Inferior parietal cortex (tissue), 1 donor: ENCODE results near the gene MAPK12.
"Not testable (repeated sequence)": the region's sequence is repeated elsewhere in the genome, so short reads cannot be mapped to it uniquely, and the experiment has no call there.

Experiments
- DNase-seq: peaks from one replicate; pipeline ENCODE4 v3.0.0-alpha.2; 2016; ENCODE audit errors: extremely low spot score

The MAPK12 gene

DNA sequence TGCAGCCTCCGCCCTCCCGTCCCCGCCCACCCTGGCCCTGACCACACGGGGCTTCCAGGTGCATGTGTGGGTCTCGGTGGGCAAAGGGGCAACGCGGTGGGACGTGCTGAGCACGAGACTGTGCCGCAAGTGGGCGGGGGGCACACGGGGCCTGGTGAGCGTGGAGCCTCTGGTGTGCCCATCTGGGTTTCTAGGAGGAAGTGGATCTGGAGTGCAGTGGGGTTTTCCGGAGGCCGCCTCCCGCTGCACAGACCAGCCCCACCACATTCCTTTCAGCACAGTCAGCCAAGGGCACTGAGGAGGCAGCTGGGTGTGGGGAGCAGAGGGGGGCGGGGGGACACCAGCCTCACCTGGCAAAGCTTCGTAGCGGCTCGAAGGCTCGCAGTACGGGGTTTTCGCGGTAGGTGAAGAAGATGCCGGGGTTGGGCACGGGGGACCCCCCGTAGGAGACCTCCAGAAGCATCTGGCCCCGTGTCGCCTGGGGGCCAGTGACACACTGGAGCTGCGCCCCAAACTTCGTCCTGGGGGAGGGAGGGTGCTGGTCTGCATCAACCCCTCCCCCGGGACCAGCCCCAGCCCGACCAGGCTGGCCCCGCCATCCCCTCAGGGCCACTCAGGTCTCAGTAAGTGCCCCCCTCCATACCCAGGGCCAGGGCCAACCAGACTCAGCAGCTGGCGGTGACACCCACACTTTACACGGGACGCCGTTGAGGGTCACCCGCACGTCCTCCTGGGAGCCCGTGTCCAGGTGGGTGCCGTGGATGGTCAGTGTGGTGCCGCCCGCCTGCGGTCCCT is 21.1 kb upstream of the MAPK12 start:
- DNase-seq, result no peak

DNA sequence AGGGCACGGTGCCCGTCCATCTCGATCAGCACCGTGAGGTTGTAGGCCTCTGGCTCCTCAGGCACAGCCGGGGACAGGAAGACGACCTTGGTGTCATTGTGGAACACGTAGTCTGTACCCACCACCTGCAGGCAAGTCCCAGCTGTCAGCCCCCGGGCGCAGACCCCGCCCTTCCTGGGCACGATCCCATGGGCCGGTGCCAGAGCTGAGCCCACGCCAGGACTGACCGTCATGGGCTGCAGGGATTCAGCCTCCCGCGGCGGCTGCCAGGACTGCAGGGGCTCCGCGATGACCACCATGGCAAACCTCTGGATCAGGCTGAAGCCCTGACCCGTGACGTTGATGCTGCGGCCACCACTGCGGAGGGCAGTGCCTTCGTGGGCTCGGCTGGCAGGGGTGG is 20.5 kb upstream of the MAPK12 start:
- DNase-seq, result no peak

- no peak for DNase-seq
Observed at GRCh38 chr22:50281384-50281760, 19.9 kb upstream of the MAPK12 start.

DNA sequence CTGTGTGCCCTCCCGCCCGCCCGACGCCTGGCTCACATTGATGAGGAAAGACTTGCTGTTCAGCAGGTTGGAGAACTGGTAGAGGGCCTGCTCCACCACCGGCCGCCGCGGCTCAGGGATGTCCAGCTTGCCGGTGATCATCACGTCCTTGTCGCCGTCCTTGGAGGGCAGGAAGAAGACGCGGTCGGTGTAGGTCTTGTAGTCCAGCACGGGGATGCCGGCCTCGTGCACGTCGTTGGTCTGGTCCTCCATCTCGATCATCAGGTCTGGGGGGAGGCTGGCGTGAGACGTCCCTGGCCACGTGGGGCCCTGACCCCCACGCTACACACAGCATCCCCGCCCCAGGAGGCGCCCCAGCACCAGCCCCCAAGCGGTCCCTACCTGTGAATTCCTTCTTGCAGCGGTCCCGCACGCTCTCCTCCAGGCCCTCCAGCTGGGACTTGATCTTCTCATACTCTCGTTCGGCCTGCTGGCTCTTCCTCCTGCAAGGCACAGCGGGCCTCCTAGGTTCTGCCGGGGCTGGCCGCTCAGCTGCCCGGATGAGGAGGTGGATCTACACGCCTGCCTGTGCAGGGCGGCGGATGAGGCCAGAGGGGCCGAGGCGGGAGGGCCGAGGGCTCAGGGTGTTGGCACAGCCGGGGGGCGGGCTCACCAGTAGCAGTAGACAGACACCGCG is 19.4 kb upstream of the MAPK12 start:
- DNase-seq, result no peak

DNA sequence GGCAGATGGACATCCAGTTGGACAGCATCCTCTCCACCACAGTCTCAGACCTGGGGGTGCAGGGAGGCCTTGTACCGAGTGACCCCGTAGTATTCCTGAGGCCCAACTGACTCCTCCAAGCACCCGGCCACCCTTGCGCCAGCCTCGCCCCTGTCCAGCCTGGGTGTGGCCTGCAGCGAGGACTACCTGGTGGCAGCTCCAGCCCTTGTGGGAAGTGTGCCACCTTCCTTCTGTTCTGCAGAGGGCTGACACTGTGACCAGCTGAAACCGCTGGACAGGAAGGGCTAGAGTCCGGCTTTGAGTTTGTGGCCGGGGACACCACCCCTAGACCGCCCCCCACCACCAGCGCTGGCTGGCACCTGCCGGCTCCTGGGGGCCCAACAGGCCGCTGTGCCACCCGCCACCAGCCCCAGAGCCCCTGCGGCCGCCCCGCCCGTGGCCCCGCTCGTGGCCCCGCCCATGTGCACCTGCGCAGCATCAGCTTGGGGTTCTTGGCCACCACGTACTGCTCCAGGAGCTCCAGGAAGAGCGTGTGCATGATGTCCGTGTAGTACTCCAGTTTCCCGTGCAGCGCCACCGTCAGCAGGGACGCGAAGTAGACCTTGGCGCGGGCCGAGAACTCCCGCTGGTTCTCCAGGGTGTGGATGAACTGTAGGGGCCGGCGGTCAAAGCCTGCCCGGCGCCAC is 18.7 kb upstream of the MAPK12 start:
- DNase-seq, result no peak

- no peak for DNase-seq
Observed at GRCh38 chr22:50278956-50279619, 17.6 kb upstream of the MAPK12 start.

DNA sequence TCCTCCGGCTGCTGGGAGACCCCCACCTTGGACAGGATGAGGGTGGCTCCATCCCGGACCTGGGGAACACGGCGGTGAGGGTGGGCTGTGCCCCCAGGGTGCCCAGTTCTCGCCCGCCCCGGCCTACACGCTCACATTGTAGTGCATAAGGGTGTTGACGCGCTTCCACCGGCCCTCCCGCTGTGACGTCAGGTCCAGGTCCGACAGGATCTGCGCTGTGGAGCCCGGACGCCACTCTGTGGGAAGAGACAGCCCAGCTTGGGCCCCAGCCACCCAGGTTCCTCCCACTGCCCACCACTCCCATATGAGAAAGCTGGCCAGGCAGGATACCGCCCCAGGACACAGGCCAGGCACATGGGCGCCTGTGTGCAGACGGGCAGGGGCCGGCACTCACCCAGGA is 17.0 kb upstream of the MAPK12 start:
- no peak for DNase-seq

DNA sequence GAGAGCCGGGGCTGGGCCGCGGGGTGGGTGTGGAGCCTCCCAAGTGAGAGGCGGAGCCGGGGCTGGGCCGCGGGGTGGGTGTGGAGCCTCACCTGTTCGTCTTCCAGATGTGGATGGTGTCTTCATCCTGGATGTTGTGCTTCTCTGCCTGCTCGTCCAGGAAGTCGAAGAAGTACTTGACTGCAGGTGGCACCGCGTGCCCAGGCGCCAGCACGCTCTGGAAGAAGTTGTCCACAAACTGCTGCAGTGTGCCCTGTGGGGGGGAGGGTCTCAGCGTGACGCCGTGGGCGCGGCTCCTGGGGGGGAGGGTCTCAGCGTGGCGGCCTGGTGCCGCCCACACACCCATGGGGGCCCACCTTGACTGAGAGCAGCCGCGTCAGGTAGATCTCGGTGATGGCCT is 16.3 kb upstream of the MAPK12 start:
- DNase-seq, result no peak

- DNase-seq, result peak; percentile 77
Observed at GRCh38 chr22:50276143-50276542, 14.7 kb upstream of the MAPK12 start.

- DNase-seq, result no peak
Observed at GRCh38 chr22:50275181-50276055, 13.9 kb upstream of the MAPK12 start.

DNA sequence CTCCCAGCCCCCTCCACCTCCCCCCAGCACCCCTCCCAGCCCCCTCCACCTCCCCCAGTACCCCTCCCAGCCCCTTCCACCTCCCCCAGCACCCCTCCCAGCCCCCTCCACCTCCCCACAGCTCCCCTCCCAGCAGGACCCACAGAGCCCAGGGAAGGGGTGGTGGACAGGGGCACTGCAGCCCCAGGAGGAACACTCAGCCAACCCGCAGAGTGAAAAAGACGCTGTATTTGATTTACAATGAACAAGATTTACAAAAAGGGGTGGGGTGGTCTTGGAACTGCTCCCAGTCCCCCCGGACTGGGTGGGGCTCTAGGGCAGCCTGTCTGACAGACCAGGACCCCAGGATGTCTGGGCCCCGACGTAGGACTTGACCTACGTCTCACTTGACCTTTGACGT is 13.3 kb upstream of the MAPK12 start:
- no peak for DNase-seq

DNA sequence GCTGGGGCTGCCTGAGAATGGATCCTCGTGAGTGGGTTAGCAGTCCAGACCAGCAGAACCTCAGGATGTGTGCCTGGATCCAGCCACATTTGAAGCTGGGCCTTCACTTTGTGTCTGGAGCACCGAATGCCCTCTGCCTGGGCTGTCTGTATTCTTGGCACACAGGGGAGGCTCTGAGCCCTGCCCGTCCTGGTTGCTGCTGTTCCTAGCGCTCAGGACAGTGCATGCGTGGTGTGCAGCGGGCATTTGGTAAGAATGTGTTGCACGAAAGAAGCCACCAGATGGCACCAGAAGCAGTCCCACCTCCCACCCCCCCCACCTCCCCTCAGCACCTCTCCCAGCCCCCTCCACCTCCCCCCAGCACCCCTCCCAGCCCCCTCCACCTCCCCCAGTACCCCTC is 12.8 kb upstream of the MAPK12 start:
- peak; percentile 40 for DNase-seq

DNA sequence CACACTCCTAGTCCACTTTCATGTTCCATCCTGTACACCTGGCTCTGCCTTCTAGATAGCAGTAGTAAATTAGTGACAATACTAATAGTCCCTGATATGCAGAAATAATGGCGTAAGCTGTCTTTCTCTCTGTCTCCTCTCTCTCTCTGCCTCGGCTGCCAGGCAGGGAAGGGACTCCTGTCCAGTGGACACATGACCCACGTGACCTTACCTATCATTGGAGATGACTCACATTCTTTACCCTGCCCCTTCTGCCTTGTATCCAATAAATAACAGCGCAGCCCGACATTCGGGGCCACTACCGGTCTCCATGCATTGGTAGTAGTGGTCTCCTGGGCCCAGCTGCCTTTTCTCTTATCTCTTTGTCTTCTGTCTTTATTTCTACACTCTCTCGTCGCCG is 12.3 kb upstream of the MAPK12 start:
- DNase-seq, result not testable (repeated sequence)

DNA sequence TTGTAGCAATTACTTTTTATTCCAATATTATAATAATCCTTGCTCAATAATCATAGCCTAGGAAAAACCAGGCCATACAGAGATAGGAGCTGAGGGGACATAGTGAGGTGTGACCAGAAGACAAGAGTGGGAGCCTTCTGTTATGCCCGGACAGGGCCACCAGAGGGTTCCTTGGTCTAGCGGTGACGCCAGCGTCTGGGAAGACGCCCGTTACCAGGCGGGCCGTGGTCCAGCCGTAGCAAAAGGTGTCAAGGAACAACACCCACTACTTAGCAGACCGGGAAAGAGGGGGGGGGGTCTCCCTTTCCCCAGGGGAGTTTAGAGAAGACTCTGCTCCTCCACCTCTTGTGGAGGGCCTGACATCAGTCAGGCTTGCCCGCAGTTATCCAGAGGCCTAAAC is 11.9 kb upstream of the MAPK12 start:
- not testable (repeated sequence) for DNase-seq

DNA sequence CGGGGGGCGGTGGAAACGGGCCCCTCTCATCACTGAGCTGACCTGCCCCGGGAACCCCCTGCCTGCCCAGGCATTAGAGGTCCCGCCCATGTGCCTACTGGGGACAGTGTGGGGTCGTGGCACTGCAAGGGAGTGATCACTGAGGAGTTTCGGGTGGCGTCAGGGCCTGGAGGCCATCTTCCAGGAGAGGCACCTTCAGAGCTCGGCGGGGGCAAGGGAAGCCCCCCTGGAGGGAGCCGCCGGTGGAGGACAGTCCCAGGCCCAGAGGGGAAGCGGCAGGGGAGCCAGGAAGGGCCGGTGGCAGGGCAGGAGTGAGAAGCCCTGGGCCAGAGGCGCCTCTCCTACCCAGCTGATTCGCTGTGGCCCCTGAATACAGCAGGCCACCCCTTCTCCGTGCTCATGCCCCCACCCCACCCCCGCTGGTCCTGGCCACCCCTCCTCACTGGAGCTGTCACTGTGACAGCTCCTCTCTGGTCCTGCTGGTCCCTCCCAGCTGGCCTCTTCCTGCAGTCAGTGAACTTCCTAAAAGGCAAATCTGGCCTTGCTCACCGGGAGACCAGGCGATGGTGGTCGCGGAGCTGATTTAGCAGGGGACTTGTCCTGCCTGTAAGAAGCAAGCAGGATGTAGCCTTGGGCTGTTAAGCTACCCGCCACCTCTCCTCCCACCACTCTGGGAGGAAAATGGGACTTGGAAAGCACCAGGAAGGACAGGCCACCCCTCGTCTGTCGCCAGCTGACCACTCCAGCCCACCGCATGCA is 10.7 kb upstream of the MAPK12 start:
- DNase-seq, result no peak

- no peak for DNase-seq
Observed at GRCh38 chr22:50271519-50271970, 10.1 kb upstream of the MAPK12 start.

DNA sequence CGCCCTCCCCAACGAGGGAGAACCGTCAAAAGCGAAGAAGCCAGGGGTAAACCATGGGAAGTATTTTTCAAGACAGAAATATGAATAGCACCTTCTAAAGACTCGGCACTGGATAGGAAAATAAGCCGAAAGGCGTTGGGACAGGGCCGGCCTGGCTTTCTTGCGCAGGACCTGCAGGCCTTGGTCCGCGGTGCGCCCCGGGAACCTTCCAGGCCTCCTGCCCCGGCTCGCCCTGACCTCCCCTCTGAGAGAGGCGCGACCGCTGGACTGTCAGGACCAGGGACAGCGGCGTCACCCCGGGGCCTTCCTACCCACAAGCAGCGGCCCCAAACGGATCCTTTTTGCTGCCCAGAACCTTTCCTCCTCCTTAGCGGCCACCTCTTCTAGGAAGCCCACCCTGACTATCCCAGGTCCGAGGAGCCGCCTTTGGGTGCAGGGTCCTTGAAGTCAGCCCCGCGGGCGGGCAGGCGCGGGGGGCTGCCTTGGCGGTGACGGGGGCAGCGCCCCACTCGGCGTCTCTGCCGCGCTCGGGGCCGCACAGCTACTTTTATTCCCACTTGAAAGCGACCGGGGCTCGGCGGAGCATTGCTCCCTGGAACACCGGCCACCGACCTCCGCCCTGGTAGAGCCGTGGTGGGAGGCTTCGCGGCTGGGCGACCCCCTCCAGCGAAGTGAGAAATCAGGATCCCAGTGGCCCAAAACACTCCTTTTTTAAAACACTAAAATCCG is 9.3 kb upstream of the MAPK12 start:
- DNase-seq, result no peak

- DNase-seq, result no peak
Observed at GRCh38 chr22:50269970-50270665, 8.6 kb upstream of the MAPK12 start, which contains the start of gene MAPK11. Gene MAPK11, minus strand, starts transcription at chr22:50270380. Its CDS starts 88 bp downstream, at chr22:50270292.

DNA sequence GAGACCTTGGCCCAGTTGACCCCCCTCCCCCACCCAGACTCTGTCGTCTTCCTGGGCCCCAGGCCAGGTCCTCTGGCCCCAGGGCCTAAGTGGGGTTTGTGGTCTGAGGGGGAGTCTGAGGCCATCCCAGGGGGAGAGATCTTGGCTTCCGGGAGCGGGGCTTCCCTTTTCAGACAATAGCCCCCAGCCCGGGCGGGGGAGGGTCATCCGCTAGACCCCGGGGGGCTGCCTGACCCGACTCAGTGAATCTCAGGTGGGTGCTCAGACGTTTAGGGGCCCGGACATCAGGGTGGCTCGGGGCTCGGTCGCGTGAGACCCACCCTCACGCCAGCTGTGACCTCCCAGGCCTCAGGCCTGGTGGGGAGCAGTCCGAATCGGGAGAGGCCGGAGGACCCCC is 8.1 kb upstream of the MAPK12 start:
- DNase-seq, result no peak
